SK-N-MC (cell line): Measurements from ENCODE around the gene CCR5.

Experiments
- DNase-seq: peaks from one replicate; pipeline ENCODE4 v3.0.0-alpha.2; 2011; ENCODE audit warnings: low read depth, low spot score
- H3K27ac ChIP-seq: fragments of 200-600 bp; sonication (generic); 2 replicates; pipeline ENCODE4 v1.5.1; 2016; ENCODE audit warnings: mixed run types
- H3K36me3 ChIP-seq: fragments of 200-600 bp; sonication (generic); 2 replicates; pipeline ENCODE4 v1.6.1; 2017; ENCODE audit warnings: antibody characterized with exemption, low read length, mixed read lengths; ENCODE audit not compliant: insufficient read depth
- H3K4me3 ChIP-seq: fragments of 200-600 bp; sonication (generic); 2 replicates; pipeline ENCODE4 v1.5.1; 2016
- H3K9ac ChIP-seq: fragments of 200-600 bp; sonication (generic); 2 replicates; pipeline ENCODE4 v1.8.0; 2017; ENCODE audit warnings: mixed run types, mixed read lengths; ENCODE audit not compliant: insufficient read length
- H3K9me3 ChIP-seq: fragments of 200-600 bp; sonication (generic); 2 replicates; pipeline ENCODE4 v1.6.1; 2017; ENCODE audit warnings: low read depth, mild to moderate bottlenecking, antibody characterized with exemption, low read length, moderate library complexity, mixed read lengths
- EZH2 ChIP-seq: fragments of 200-600 bp; sonication (generic); IDR thresholded peaks from one replicate; pipeline ENCODE4 v1.6.1; 2017; ENCODE audit warnings: antibody characterized with exemption
- FOXP2 ChIP-seq: optimal IDR thresholded peaks from 2 replicates; pipeline ENCODE3; 2011; ENCODE audit warnings: mild to moderate bottlenecking, moderate library complexity; ENCODE audit not compliant: insufficient read depth; ENCODE audit errors: extremely low read length, control extremely low read depth
- POLR2AphosphoS5 ChIP-seq: IDR thresholded peaks from 2 replicates; pipeline ENCODE4 v1.6.1; 2012; ENCODE audit warnings: mild to moderate bottlenecking, low read depth, low read length, borderline replicate concordance

Gene CCR5

DNA sequence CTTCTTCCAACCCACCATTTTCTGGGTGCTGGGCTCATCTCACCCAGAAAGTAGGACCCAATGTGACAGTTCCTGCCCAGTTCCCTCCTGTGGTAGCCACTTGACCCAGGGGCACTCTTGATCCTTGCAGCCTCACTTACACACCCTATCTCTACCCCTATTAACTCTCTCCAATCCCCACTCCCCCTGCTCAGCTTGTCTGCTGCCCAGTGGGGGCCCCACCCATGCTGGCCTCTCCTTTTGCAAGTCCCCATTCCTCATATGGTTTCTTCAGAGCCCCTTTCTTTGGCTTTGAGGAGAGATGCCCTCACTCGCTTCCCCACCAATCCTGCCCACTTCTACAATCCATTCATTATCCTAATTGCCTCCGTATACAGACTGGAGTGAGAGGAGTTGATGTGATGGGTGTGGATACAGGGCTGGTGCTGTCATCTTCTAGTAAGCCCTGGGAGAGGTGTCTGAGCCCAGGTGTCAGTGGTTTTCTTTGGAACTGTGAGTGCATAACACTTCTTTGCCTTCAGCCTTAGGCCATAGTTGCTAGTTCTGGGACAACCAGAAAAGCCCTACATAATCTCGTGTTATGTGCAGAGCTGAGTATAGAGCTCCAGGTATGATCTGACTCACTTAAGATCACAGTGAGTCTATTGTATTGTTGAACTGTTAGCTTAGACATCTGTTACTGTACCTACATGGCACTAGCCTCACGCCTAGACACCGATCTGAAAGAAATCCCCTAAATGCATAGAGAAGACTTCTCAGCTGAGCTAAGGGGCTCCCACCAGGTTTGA, 4.8 kb upstream of the CCR5 start:
- no peak for DNase-seq
- Histone ChIP-seq H3K9me3 (no peaks in the 10 kb centered on the region), H3K9ac (no peak overlapping the region), H3K27ac (no peak overlapping the region), H3K4me3 (no peak overlapping the region), H3K36me3 (no peaks in the 10 kb centered on the region)
- TF ChIP-seq EZH2 (no peak), POLR2AphosphoS5 (no peak), FOXP2 (no peak)

DNA sequence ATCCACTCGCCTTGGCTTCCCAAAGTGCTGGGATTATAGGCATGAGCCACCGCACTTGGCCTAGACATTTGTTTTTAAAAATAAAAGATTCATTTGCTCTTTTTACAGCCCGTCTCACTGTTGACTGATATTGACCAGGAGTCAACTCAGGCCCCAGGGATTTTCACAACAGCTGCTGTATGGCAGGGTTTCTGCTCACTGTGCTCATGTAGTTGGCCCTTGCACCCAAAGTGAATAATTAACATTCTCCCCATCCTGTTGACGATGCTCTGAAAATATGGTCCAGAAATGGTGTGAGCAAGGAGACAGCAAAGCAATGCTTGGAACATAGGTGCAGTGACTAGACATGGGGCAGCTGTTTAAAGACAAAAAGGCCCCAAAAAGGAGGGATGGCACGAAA, 2.9 kb upstream of the CCR5 start:
- H3K27ac ChIP-seq, result no peak overlapping the region
- H3K9me3 ChIP-seq, result no peaks in the 10 kb centered on the region
- no peak for DNase-seq
- no peak overlapping the region for H3K9ac ChIP-seq
- TF ChIP-seq POLR2AphosphoS5, result no peak
- TF ChIP-seq EZH2, result no peak
- no peak for TF ChIP-seq FOXP2
- H3K4me3 ChIP-seq, result no peak overlapping the region
- no peaks in the 10 kb centered on the region for H3K36me3 ChIP-seq

DNA sequence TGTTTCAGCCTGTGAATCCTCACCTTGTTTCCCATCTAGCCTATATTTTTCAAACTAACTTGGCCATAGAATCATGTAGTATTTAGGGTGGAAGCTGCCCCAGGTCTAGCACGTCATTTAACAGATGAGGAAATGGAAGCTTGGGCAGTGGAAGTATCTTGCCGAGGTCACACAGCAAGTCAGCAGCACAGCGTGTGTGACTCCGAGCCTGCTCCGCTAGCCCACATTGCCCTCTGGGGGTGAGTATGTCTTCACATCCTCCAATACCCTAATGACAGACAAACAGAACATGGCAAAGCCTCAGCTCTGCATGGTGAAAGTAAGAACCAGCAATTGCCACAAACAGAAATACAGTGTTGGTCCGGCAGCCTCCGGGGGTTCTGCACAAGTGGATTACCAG, 2.2 kb upstream of the CCR5 start:
- Histone ChIP-seq H3K36me3 (no peaks in the 10 kb centered on the region), H3K4me3 (no peak overlapping the region), H3K9ac (no peak overlapping the region), H3K27ac (no peak overlapping the region), H3K9me3 (no peaks in the 10 kb centered on the region)
- no peak for DNase-seq
- no peak for TF ChIP-seq POLR2AphosphoS5
- no peak for TF ChIP-seq EZH2
- TF ChIP-seq FOXP2, result no peak

DNA sequence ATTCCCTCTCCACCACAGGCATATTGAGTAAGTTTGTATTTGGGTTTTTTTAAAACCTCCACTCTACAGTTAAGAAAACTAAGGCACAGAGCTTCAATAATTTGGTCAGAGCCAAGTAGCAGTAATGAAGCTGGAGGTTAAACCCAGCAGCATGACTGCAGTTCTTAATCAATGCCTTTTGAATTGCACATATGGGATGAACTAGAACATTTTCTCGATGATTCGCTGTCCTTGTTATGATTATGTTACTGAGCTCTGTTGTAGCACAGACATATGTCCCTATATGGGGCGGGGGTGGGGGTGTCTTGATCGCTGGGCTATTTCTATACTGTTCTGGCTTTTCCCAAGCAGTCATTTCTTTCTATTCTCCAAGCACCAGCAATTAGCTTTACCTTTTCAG, 1.6 kb upstream of the CCR5 start:
- Histone ChIP-seq H3K9me3 (no peaks in the 10 kb centered on the region), H3K27ac (no peak overlapping the region), H3K4me3 (no peak overlapping the region), H3K9ac (no peak overlapping the region), H3K36me3 (no peaks in the 10 kb centered on the region)
- DNase-seq, result no peak
- TF ChIP-seq POLR2AphosphoS5 (no peak), FOXP2 (no peak), EZH2 (no peak)

DNA sequence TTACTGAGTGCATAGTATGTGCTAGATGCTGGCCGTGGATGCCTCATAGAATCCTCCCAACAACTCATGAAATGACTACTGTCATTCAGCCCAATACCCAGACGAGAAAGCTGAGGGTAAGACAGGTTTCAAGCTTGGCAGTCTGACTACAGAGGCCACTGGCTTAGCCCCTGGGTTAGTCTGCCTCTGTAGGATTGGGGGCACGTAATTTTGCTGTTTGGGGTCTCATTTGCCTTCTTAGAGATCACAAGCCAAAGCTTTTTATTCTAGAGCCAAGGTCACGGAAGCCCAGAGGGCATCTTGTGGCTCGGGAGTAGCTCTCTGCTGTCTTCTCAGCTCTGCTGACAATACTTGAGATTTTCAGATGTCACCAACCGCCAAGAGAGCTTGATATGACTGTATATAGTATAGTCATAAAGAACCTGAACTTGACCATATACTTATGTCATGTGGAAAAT, 1.0 kb upstream of the CCR5 start:
- TF ChIP-seq FOXP2, result no peak
- no peak for TF ChIP-seq EZH2
- Histone ChIP-seq H3K9me3 (no peaks in the 10 kb centered on the region), H3K9ac (no peak overlapping the region), H3K27ac (no peak overlapping the region), H3K36me3 (no peaks in the 10 kb centered on the region), H3K4me3 (no peak overlapping the region)
- DNase-seq, result no peak

DNA sequence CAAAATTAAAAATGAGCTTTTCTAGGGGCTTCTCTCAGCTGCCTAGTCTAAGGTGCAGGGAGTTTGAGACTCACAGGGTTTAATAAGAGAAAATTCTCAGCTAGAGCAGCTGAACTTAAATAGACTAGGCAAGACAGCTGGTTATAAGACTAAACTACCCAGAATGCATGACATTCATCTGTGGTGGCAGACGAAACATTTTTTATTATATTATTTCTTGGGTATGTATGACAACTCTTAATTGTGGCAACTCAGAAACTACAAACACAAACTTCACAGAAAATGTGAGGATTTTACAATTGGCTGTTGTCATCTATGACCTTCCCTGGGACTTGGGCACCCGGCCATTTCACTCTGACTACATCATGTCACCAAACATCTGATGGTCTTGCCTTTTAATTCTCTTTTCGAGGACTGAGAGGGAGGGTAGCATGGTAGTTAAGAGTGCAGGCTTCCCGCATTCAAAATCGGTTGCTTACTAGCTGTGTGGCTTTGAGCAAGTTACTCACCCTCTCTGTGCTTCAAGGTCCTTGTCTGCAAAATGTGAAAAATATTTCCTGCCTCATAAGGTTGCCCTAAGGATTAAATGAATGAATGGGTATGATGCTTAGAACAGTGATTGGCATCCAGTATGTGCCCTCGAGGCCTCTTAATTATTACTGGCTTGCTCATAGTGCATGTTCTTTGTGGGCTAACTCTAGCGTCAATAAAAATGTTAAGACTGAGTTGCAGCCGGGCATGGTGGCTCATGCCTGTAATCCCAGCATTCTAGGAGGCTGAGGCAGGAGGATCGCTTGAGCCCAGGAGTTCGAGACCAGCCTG, 984 bp downstream of the CCR5 start:
- H3K4me3 ChIP-seq, result no peak overlapping the region
- H3K27ac ChIP-seq, result no peak overlapping the region
- no peaks in the 10 kb centered on the region for H3K36me3 ChIP-seq
- no peaks in the 10 kb centered on the region for H3K9me3 ChIP-seq
- H3K9ac ChIP-seq, result no peak overlapping the region
- no peak for DNase-seq
- TF ChIP-seq POLR2AphosphoS5 (no peak), FOXP2 (no peak), EZH2 (no peak)

DNA sequence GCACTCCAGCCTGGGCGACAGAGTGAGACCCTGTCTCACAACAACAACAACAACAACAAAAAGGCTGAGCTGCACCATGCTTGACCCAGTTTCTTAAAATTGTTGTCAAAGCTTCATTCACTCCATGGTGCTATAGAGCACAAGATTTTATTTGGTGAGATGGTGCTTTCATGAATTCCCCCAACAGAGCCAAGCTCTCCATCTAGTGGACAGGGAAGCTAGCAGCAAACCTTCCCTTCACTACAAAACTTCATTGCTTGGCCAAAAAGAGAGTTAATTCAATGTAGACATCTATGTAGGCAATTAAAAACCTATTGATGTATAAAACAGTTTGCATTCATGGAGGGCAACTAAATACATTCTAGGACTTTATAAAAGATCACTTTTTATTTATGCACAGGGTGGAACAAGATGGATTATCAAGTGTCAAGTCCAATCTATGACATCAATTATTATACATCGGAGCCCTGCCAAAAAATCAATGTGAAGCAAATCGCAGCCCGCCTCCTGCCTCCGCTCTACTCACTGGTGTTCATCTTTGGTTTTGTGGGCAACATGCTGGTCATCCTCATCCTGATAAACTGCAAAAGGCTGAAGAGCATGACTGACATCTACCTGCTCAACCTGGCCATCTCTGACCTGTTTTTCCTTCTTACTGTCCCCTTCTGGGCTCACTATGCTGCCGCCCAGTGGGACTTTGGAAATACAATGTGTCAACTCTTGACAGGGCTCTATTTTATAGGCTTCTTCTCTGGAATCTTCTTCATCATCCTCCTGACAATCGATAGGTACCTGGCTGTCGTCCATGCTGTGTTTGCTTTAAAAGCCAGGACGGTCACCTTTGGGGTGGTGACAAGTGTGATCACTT, 2.0 kb downstream of the CCR5 start:
- no peak for TF ChIP-seq FOXP2
- no peak for TF ChIP-seq POLR2AphosphoS5
- TF ChIP-seq EZH2, result no peak
- Histone ChIP-seq H3K9me3 (no peaks in the 10 kb centered on the region), H3K9ac (no peak overlapping the region), H3K36me3 (no peaks in the 10 kb centered on the region), H3K4me3 (no peak overlapping the region), H3K27ac (no peak overlapping the region)
- no peak for DNase-seq

DNA sequence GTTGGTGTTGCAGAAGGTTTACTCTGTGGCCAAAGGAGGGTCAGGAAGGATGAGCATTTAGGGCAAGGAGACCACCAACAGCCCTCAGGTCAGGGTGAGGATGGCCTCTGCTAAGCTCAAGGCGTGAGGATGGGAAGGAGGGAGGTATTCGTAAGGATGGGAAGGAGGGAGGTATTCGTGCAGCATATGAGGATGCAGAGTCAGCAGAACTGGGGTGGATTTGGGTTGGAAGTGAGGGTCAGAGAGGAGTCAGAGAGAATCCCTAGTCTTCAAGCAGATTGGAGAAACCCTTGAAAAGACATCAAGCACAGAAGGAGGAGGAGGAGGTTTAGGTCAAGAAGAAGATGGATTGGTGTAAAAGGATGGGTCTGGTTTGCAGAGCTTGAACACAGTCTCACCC, 4.0 kb downstream of the CCR5 start:
- no peak for TF ChIP-seq POLR2AphosphoS5
- no peak for TF ChIP-seq FOXP2
- TF ChIP-seq EZH2, result no peak
- H3K36me3 ChIP-seq, result no peaks in the 10 kb centered on the region
- DNase-seq, result no peak
- H3K9me3 ChIP-seq, result no peaks in the 10 kb centered on the region
- no peak overlapping the region for H3K9ac ChIP-seq
- no peak overlapping the region for H3K27ac ChIP-seq
- H3K4me3 ChIP-seq, result no peak overlapping the region

DNA sequence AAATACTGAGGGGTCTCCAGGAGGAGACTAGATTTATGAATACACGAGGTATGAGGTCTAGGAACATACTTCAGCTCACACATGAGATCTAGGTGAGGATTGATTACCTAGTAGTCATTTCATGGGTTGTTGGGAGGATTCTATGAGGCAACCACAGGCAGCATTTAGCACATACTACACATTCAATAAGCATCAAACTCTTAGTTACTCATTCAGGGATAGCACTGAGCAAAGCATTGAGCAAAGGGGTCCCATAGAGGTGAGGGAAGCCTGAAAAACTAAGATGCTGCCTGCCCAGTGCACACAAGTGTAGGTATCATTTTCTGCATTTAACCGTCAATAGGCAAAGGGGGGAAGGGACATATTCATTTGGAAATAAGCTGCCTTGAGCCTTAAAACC, 4.5 kb downstream of the CCR5 start:
- Histone ChIP-seq H3K36me3 (no peaks in the 10 kb centered on the region), H3K27ac (no peak overlapping the region), H3K9ac (no peak overlapping the region), H3K4me3 (no peak overlapping the region), H3K9me3 (no peaks in the 10 kb centered on the region)
- no peak for DNase-seq
- TF ChIP-seq POLR2AphosphoS5 (no peak), EZH2 (no peak), FOXP2 (no peak)
